ENCODE results near the gene KCNQ1.

The KCNQ1 gene

DNA sequence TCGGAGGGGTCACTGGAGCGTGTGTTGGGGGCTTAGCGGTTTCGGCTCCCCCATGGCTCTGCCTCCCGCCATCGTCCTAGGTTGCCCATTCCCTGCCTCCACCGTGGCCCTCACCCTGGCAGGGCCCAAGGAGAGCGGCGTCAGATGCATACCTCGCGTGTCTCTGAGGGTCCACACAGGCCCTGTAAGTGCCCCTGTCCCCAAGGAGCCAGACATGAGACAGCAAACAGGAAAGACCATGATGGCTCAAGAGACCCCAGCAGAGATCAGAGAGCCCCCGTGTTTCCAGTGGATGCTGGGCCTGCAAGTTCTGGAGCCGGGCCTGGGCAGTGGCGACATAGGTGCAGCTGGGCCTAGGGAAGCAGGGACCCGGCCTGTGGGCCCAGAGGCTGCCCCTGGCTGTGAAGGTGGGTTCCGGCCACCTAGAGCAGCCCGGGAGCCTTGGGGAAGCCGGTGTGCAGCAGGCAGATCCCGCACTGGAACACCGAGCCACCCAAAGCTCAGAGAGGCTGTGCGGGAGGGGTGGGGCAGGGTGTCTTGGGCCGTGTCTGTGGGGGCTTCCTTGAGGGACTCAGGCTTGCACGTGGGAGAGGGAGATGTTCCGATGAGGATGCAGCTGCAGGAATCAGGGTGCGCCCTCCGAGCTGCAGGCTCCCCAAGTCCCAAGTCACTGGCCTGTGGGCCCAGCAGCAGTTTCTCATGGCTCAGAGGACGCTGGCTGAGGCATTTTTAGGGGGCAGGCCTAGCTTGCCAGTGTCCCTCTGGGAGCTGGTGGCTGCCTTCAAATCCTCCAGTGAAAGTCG lies 128.6 kb downstream of the KCNQ1 start:
- Histone ChIP-seq H3K4me3 (replicated peaks; ENCODE audit: low read depth, low read length) (no peak overlapping the region), H3K27me3 (replicated peaks; ENCODE audit: control insufficient read depth, insufficient read depth, low read length) (no peaks in the 10 kb centered on the region), H3K36me3 (ENCODE audit: control insufficient read depth, insufficient read depth, low read length) (no peaks in the 10 kb centered on the region)
- no peak for DNase-seq (ENCODE audit: extremely low read depth, insufficient read length)
- TF ChIP-seq CTCF (IDR thresholded peaks at IDR 0.05; ENCODE audit: insufficient read depth, low read length, poor library complexity, severe bottlenecking): no peak

GRCh38 chr11:2574043-2574552 lies 129.3 kb downstream of the KCNQ1 start:
- no peaks in the 10 kb centered on the region; the same call in 1 of the 2 replicates for H3K27me3 ChIP-seq (replicated peaks; ENCODE audit: control insufficient read depth, insufficient read depth, low read length)
- H3K36me3 ChIP-seq (ENCODE audit: control insufficient read depth, insufficient read depth, low read length): no peaks in the 10 kb centered on the region
- TF ChIP-seq CTCF (IDR thresholded peaks at IDR 0.05; ENCODE audit: insufficient read depth, low read length, poor library complexity, severe bottlenecking): no peak
- H3K4me3 ChIP-seq (replicated peaks; ENCODE audit: low read depth, low read length): no peak overlapping the region
- DNase-seq (ENCODE audit: extremely low read depth, insufficient read length): no peak

DNA sequence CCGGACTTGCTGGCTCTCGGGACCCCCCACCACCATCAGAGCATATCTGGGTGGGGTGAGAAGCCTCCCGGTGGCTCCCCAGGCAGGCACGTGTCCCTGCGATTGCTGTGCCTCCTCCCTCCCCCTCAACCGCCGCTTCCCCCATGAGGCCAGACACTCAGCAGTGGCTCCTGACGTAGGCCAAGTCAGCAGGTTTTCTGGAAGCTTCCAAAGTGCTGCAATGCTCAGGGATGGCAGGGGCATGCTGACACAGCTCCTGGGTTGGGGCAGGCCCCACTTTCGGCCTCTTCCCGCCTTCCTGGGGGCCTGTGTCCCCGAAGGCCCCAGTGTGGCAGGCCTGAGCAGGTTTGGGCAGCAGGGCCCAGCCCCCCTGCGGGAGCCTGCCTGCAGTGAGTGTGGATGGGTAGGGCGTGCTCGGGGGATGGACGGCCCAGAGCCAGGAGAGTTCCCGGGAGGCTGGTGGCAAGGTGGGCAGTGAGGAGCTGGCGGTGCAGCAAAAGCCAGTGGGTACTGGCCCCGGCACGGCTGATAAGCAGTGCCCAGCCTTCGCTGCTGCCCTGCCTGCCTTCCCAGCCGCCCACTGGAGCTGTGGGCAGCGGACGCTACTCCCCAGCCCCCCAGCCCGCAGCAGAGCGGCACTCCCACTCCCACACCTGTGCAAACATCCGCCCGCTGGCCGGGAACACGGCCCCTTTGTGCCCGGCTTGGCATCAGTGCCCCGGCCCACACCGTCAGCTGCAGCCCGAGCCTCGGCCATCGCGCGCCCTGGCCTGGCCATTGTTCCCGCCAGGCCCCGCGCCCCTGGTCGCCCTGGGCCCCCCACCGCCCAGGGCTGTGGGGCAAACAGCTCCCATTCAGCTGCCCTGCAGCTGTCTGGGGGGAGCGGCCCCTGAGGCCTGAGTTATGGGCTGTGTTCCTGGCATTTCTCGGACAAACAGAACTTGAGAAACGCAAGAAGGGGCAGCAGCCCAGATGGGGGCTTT lies 130.0 kb downstream of the KCNQ1 start:
- H3K4me3 ChIP-seq (replicated peaks; ENCODE audit: low read depth, low read length): no peak overlapping the region
- no peak for TF ChIP-seq CTCF (IDR thresholded peaks at IDR 0.05; ENCODE audit: insufficient read depth, low read length, poor library complexity, severe bottlenecking)
- no peaks in the 10 kb centered on the region for H3K36me3 ChIP-seq (ENCODE audit: control insufficient read depth, insufficient read depth, low read length)
- no peak for DNase-seq (ENCODE audit: extremely low read depth, insufficient read length)
- no peaks in the 10 kb centered on the region; the same call in 1 of the 2 replicates for H3K27me3 ChIP-seq (replicated peaks; ENCODE audit: control insufficient read depth, insufficient read depth, low read length)

GRCh38 chr11:2575591-2576051 lies 130.8 kb downstream of the KCNQ1 start:
- TF ChIP-seq CTCF (IDR thresholded peaks at IDR 0.05; ENCODE audit: insufficient read depth, low read length, poor library complexity, severe bottlenecking): no peak
- DNase-seq (ENCODE audit: extremely low read depth, insufficient read length): no peak
- no peaks in the 10 kb centered on the region; the same call in 1 of the 2 replicates for H3K27me3 ChIP-seq (replicated peaks; ENCODE audit: control insufficient read depth, insufficient read depth, low read length)
- no peak overlapping the region for H3K4me3 ChIP-seq (replicated peaks; ENCODE audit: low read depth, low read length)
- no peaks in the 10 kb centered on the region for H3K36me3 ChIP-seq (ENCODE audit: control insufficient read depth, insufficient read depth, low read length)

GRCh38 chr11:2576111-2576510 lies 131.3 kb downstream of the KCNQ1 start:
- TF ChIP-seq CTCF (IDR thresholded peaks at IDR 0.05; ENCODE audit: insufficient read depth, low read length, poor library complexity, severe bottlenecking): no peak
- H3K4me3 ChIP-seq (replicated peaks; ENCODE audit: low read depth, low read length): no peak overlapping the region
- no peak for DNase-seq (ENCODE audit: extremely low read depth, insufficient read length)
- no peaks in the 10 kb centered on the region; the same call in 1 of the 2 replicates for H3K27me3 ChIP-seq (replicated peaks; ENCODE audit: control insufficient read depth, insufficient read depth, low read length)
- H3K36me3 ChIP-seq (ENCODE audit: control insufficient read depth, insufficient read depth, low read length): no peaks in the 10 kb centered on the region

Measured in GM06990 (cell line).